GM12878 (cell line): ENCODE data around the gene PPP1CA. TPM values are rescaled to one million over a fixed set of nuclear protein-coding genes. Genes with fewer than 3 reads are reported as not detected.

Experiments
- BACH1 ChIP-seq: fragments of 450-650 bp; IDR thresholded peaks from 2 replicates; pipeline ENCODE4 v1.6.1; 2017; ENCODE audit warnings: mild to moderate bottlenecking, borderline replicate concordance
- CEBPB ChIP-seq, 2 experiments: fragments of 150-350 bp in 1 of 2; IDR thresholded peaks; 2 replicates each; pipeline ENCODE4 v1.6.1; 2012 to 2014; ENCODE audit warnings: low read depth in 2 of 2, low read length in 2 of 2, borderline replicate concordance in 1 of 2, inconsistent platforms in 1 of 2
- DPF2 ChIP-seq: fragments of 450-650 bp; IDR thresholded peaks from 2 replicates; pipeline ENCODE4 v1.6.1; 2017; ENCODE audit warnings: mild to moderate bottlenecking
- FOS ChIP-seq: IDR thresholded peaks from 3 replicates; pipeline ENCODE4 v1.6.1; 2011; ENCODE audit warnings: borderline replicate concordance; ENCODE audit not compliant: insufficient read length; ENCODE audit errors: extremely low read depth
- FOXK2 ChIP-seq: fragments of 450-650 bp; IDR thresholded peaks from 2 replicates; pipeline ENCODE4 v1.6.1; 2017; ENCODE audit warnings: mild to moderate bottlenecking, moderate library complexity
- IKZF2 ChIP-seq, 2 experiments: fragments of 450-650 bp; IDR thresholded peaks; 2 replicates each; pipeline ENCODE4 v1.6.1; 2017; ENCODE audit warnings: mild to moderate bottlenecking in 2 of 2, moderate library complexity in 2 of 2
- JUNB ChIP-seq: IDR thresholded peaks from 2 replicates; pipeline ENCODE4 v1.6.1; 2016; ENCODE audit warnings: antibody characterized with exemption, mild to moderate bottlenecking
- KAT2A ChIP-seq: conservative IDR thresholded peaks from 2 replicates; pipeline ENCODE4 v1.6.1; 2011; ENCODE audit warnings: low read depth, low read length; ENCODE audit not compliant: control insufficient read depth
- MYB ChIP-seq: fragments of 150-350 bp; IDR thresholded peaks from 2 replicates; pipeline ENCODE4 v1.6.1; 2014; ENCODE audit warnings: mild to moderate bottlenecking, low read depth, low read length, borderline replicate concordance
- NFYA ChIP-seq: IDR thresholded peaks from 2 replicates; pipeline ENCODE4 v1.6.1; 2011; ENCODE audit warnings: low read depth, mild to moderate bottlenecking, low read length, improper control_type of control experiment, borderline replicate concordance
- PAX5 ChIP-seq: IDR thresholded peaks from 2 replicates; pipeline ENCODE4 v1.6.1; 2011; ENCODE audit warnings: low read depth, low read length, borderline replicate concordance
- RAD21 ChIP-seq: IDR thresholded peaks from 2 replicates; pipeline ENCODE4 v1.6.1; 2011; ENCODE audit warnings: mild to moderate bottlenecking, low read depth, low read length, moderate library complexity; ENCODE audit not compliant: insufficient read depth
- RELA ChIP-seq: fragments of 450-650 bp; IDR thresholded peaks from 2 replicates; pipeline ENCODE4 v1.8.0; 2014; ENCODE audit warnings: borderline replicate concordance; ENCODE audit not compliant: partially characterized antibody
- SMAD1 ChIP-seq: fragments of 450-650 bp; IDR thresholded peaks from 2 replicates; pipeline ENCODE4 v1.6.1; 2018; ENCODE audit warnings: mild to moderate bottlenecking, low read depth; ENCODE audit not compliant: partially characterized antibody
- SP1 ChIP-seq: IDR thresholded peaks from one replicate; pipeline ENCODE4 v1.6.1; 2011; ENCODE audit warnings: low read depth, low read length
- SPI1 ChIP-seq: IDR thresholded peaks from 2 replicates; pipeline ENCODE4 v1.6.1; 2011; ENCODE audit warnings: low read depth, mild to moderate bottlenecking, low read length, moderate library complexity, borderline replicate concordance; ENCODE audit not compliant: insufficient read depth
- SUZ12 ChIP-seq: fragments of 200-600 bp; sonication (generic); IDR thresholded peaks from one replicate; pipeline ENCODE4 v1.6.1; 2018; ENCODE audit warnings: antibody characterized with exemption, mild to moderate bottlenecking; ENCODE audit not compliant: unreplicated experiment
- TCF12 ChIP-seq: IDR thresholded peaks from 2 replicates; pipeline ENCODE4 v1.6.1; 2011; ENCODE audit warnings: low read depth, mild to moderate bottlenecking, low read length
- ZNF24 ChIP-seq: fragments of 450-650 bp; IDR thresholded peaks from 2 replicates; pipeline ENCODE4 v1.6.1; 2017; ENCODE audit warnings: antibody characterized with exemption, mild to moderate bottlenecking
- ZNF274 ChIP-seq: IDR thresholded peaks from one replicate; pipeline ENCODE4 v1.8.0; 2011; ENCODE audit not compliant: insufficient read length, insufficient read depth
- ZSCAN29 ChIP-seq: fragments of 450-650 bp; IDR thresholded peaks from 2 replicates; pipeline ENCODE4 v1.6.1; 2017; ENCODE audit warnings: mild to moderate bottlenecking, moderate library complexity
- polyA plus RNA-seq, 11 experiments: library from polyadenylated mRNA; depleted of rRNA in 4 of 11; unstranded in 6 of 11; stranded (reverse) in 5 of 11; fragments of >200 nt; fragmentation: Nextera tagmentation in 4 of 11; fragmentation: Illumina TruSeq in 1 of 11; extraction: Ambion mirVana in 4 of 11; extraction: Trizol in 1 of 11; gene quantifications; 1 replicate in 1 of 11; 2 replicates in 10 of 11; pipeline versions ENCODE4 v1.2.1 to v1.2.3, GENCODE V29; 2011 to 2016; ENCODE audit warnings: inconsistent platforms in 2 of 11, missing spikeins in 2 of 11, low read depth in 1 of 11
- total RNA-seq, 4 experiments: library from RNA; depleted of rRNA in 3 of 4; stranded (reverse); fragments of >200 nt in 3 of 4; fragmentation: Illumina TruSeq in 1 of 4; extraction: Trizol in 1 of 4; gene quantifications; 2 replicates each; pipeline versions ENCODE4 v1.2.1 to v1.2.3, GENCODE V29; 2013 to 2021
- TF ChIP-seq, protein P1 (sequence below): fragments of 450-650 bp; IDR thresholded peaks from 2 replicates; pipeline ENCODE4 v1.6.1; 2018; ENCODE audit warnings: borderline replicate concordance, mild to moderate bottlenecking; ENCODE audit not compliant: partially characterized antibody
- TF ChIP-seq, protein P2 (sequence below): IDR thresholded peaks from 2 replicates; pipeline ENCODE4 v1.6.1; 2011; ENCODE audit warnings: low read depth, low read length, improper control_type of control experiment, borderline replicate concordance
- TF ChIP-seq, protein P3 (sequence below): IDR thresholded peaks from 2 replicates; pipeline ENCODE4 v1.6.1; 2011; ENCODE audit warnings: low read depth, mild to moderate bottlenecking, low read length, moderate library complexity, borderline replicate concordance; ENCODE audit errors: extremely low read depth
- TF ChIP-seq, protein P4 (sequence below): IDR thresholded peaks from 2 replicates; pipeline ENCODE4 v1.6.1; 2012; ENCODE audit warnings: low read depth, low read length, improper control_type of control experiment
- TF ChIP-seq, protein P5 (sequence below): IDR thresholded peaks from 2 replicates; pipeline ENCODE4 v1.6.1; 2012; ENCODE audit warnings: low read depth, low read length, improper control_type of control experiment

Gene PPP1CA
- total and polyA plus RNA-seq, 10 of the 15 experiments (the other 5 are each of a cell fraction or from before 2014, with no cell fraction given): 26.4 to 458 (median 240) TPM

DNA sequence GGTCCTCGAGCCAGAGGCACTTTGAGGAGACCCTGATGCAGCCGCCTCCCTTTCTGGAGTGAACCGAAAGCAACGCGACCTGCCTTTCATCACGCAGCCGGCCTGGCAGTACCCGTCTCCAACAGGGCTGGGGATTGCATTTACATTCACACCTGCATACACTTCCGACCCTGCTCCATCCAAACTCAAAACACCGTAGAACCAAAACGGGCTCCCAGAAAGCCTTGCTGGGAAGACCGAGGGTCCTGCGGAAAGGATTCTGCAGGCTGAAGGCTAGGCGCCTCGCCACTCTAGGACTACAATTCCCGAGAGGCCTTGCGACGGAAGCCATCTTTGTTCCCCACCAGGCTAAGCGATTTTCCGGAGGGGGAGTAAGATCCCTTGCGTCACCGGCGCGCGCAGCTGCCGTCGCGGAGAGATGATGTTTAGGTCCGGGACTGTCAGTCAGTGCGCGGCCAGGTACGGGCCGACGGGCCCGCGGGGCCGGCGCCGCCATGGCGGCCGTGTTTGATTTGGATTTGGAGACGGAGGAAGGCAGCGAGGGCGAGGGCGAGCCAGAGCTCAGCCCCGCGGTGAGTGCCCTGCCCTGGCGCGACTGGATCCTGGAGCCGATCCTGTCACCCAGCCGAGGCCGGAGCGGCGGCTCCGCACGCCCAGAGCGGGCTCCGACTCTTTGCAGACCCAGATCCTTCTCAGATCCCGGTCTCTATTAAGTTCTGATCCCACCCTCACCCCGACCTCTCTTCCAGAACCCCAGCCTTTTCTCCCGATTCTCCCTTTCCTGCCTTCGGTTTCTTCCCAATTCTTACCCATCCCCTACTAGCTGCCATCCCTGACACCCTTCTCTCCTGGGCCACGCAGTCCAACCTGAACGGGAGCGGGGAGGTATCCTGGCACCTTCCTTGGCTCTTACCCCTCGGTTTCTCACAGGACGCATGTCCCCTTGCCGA, 26.7 kb upstream of the PPP1CA start, which contains the start of gene RPS6KB2 (continued):
- no peak for TF ChIP-seq FOS
- peak; percentile 76 for TF ChIP-seq SP1
- peak; percentile 72; the same call in 1 of the 2 replicates for TF ChIP-seq BACH1
- TF ChIP-seq, protein P1, sequence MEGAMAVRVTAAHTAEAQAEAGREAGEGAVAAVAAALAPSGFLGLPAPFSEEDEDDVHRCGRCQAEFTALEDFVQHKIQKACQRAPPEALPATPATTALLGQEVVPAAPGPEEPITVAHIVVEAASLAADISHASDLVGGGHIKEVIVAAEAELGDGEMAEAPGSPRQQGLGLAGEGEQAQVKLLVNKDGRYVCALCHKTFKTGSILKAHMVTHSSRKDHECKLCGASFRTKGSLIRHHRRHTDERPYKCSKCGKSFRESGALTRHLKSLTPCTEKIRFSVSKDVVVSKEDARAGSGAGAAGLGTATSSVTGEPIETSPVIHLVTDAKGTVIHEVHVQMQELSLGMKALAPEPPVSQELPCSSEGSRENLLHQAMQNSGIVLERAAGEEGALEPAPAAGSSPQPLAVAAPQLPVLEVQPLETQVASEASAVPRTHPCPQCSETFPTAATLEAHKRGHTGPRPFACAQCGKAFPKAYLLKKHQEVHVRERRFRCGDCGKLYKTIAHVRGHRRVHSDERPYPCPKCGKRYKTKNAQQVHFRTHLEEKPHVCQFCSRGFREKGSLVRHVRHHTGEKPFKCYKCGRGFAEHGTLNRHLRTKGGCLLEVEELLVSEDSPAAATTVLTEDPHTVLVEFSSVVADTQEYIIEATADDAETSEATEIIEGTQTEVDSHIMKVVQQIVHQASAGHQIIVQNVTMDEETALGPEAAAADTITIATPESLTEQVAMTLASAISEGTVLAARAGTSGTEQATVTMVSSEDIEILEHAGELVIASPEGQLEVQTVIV: peak; percentile 26
- TF ChIP-seq, protein P2, sequence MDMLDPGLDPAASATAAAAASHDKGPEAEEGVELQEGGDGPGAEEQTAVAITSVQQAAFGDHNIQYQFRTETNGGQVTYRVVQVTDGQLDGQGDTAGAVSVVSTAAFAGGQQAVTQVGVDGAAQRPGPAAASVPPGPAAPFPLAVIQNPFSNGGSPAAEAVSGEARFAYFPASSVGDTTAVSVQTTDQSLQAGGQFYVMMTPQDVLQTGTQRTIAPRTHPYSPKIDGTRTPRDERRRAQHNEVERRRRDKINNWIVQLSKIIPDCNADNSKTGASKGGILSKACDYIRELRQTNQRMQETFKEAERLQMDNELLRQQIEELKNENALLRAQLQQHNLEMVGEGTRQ: no peak
- no peak for TF ChIP-seq ZNF274
- TF ChIP-seq SMAD1: no peak
- TF ChIP-seq SPI1: no peak
- no peak for TF ChIP-seq NFYA
- TF ChIP-seq FOXK2: no peak
- no peak for TF ChIP-seq MYB
- TF ChIP-seq KAT2A: no peak
- TF ChIP-seq CEBPB (IDR thresholded peaks at IDR 0.05; ENCODE audit: borderline replicate concordance in 1 of 2, low read depth in 2 of 2, low read length in 2 of 2): no peak
- TF ChIP-seq ZSCAN29: no peak
- no peak for TF ChIP-seq SUZ12
- TF ChIP-seq, protein P3, sequence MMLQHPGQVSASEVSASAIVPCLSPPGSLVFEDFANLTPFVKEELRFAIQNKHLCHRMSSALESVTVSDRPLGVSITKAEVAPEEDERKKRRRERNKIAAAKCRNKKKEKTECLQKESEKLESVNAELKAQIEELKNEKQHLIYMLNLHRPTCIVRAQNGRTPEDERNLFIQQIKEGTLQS: peak; percentile 97
- TF ChIP-seq IKZF2 (IDR thresholded peaks at IDR 0.05): no peak
- peak; percentile 82 for TF ChIP-seq TCF12
- TF ChIP-seq PAX5: no peak
- TF ChIP-seq RAD21: no peak
- TF ChIP-seq DPF2: peak; percentile 67
- TF ChIP-seq, protein P4, sequence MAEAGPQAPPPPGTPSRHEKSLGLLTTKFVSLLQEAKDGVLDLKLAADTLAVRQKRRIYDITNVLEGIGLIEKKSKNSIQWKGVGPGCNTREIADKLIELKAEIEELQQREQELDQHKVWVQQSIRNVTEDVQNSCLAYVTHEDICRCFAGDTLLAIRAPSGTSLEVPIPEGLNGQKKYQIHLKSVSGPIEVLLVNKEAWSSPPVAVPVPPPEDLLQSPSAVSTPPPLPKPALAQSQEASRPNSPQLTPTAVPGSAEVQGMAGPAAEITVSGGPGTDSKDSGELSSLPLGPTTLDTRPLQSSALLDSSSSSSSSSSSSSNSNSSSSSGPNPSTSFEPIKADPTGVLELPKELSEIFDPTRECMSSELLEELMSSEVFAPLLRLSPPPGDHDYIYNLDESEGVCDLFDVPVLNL: peak; percentile 50; the same call in 1 of the 2 replicates
- TF ChIP-seq, protein P5, sequence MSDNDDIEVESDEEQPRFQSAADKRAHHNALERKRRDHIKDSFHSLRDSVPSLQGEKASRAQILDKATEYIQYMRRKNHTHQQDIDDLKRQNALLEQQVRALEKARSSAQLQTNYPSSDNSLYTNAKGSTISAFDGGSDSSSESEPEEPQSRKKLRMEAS: peak; percentile 72
- TF ChIP-seq RELA: peak; percentile 86
- no peak for TF ChIP-seq ZNF24
- TF ChIP-seq JUNB: no peak
